HG02588 (cell line): ENCODE measurements around the gene GDF11.

Source experiments
- ATAC-seq: cut with Tn5 transposase; IDR thresholded peaks from one replicate; pipeline ENCODE4 v1.9.1; 2021; ENCODE audit warnings: mild to moderate bottlenecking, moderate library complexity; ENCODE audit not compliant: unreplicated experiment

The GDF11 gene

DNA sequence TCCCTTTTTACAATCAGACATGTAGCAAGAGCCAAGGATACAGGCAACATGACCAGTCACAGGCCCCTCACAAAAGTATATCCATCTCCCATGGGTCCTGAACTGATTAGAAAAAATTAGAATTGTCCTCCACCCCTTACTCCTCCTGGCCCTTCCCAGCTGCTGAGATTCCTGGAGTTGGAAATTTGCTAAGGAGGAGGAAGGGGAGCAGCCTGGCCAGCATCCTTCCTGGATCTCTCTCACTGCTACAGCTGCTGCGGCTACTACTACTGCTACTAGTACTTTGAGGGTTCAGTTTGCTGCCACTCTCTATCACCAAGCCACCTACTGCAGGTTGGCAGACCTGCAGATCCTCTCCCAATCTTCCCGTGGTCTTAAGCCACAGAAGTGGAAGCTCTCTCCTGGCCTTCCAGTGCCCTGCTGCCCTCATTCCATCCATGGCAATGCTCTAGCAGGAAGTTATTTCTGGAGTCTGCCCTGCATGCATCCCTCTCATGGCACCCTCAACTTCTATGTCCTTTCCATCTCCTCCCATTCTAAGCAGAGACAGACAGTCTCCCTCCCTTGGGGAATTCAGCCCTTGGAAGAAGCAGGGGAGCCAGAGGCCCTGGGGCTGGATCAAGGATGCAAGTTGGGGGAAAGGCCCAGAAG, 36.2 kb upstream of the GDF11 start:
- no peak for ATAC-seq

DNA sequence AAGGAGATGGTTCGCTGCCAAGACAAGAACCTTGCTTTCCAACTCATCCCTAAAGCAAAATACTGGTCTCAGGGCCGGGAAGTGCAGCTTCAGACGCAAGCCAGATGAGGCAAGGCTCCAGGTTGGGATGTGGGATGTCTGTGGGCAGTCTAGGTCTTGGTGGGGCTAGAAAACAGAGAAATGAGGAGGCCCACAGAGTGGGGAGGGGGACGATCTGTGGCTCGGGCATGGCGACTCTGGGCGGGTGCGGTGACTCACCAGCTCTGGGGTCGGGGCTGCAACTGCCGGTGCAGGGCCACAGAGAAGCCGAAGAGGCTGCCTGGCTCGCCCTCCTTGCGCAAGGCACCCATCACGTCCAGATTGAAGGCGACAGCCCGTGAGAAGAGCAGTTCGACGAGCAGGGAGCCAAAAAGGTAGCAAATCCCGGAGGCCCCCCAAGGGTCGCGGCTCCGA, 35.7 kb upstream of the GDF11 start:
- ATAC-seq, result no peak

DNA sequence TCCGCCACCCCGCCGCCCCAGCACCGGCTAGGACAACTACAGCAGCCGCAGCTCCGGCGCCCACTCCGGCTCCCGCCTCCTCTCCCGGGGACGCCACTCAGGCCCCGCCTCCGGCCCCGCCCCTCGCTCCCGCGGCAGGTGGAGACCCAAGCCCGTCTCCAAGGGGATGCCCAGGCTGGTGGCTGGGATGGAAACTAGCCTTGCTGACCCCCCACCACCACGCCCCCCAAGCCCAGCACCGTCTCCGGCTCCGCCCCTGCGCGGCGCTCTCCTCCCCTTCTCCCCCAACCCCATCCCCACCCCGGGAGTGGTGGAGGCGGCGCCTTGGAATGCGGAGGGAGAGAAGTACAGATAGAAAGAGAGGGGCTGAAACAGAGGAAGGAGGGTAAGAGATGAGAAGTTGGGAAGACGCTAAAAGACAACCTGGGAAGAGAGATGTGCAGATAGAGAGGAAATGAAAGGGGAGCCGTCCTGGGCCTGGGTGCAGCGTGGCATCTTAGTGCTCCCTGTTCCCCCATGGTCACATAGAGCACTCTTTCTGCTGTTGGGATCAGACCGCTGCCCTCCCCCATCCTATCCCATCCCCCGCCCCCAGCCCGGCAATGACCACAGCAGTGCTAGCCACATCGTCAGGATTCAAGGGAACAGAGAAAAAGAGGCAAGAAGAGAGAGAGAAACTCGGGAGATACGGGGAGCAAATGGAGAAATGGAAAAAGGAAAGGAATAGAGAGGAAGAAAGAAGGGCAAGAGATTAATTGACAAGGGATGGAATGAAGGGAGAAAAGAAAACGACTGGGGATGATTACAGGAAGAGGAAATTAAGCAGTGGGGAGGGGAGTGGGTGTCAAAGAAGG, 34.9 kb upstream of the GDF11 start, which contains the start of gene ITGA7:
Gene ITGA7, minus strand, starts transcription at position 64 of the 854 bp plus-strand sequence. CDS start 222 bp downstream, outside the sequence.
- ATAC-seq, result no peak

DNA sequence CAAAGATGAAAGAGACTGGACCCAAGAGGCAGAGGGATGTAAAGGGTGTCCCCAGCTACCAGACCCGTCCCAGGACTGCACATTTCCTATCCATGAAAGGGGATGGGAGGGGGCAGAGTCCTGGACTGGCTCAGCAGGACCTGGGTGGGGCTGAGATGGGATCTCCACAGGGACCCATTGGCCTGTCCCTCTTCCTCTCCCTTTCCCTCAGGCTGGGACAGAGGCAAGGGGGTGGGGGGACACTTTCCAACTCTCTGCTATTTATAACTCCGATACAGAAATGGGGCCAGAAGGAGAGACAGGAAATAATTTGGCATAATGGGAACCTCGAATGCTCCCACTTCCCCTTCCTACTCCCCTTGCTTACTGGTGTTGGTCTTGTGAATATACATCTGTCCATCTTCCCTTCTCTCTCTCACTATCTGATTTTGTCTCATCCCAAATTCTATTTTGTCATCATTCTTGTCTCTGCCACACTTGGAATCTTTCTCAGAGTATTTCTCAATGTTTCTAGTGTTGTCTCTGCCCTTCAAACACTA, 34.2 kb upstream of the GDF11 start:
- ATAC-seq, result no peak

DNA sequence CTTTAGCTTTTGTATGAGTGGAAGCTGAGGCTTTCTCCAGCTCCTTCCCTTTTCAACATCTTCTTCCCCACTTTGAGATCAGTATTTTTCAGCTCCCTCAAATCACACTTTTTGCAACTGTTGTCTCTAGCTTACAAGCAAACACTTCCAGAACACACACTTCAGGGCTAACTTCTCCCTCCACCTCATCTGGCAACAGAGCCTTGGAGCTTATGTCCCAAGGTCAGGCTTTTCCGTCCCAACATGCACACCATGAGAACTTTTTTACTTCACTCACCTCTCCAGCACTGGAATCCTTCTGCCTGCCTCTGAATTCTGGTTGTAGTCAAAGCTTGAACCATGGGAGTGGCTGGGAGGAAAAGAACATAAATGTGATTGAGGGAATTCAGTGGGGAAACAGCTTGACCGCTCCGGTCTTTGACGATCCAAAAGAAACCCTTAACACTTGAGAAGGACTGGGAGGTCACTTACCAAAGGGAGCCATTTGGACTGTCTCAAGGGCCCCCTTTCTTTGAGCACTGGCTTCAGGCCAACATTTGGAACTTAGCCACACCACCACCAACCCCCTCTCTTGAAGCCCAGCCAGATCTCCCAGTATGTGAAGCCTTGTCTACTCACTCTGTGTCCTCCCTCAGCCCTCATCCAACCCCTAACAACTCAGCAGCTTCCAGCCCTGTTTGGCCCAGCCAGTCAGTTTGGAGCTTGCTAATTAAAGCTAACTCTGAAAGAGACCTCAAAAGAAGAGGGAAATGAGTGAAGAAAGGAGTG, 31.0 kb upstream of the GDF11 start:
- ATAC-seq, result no peak

DNA sequence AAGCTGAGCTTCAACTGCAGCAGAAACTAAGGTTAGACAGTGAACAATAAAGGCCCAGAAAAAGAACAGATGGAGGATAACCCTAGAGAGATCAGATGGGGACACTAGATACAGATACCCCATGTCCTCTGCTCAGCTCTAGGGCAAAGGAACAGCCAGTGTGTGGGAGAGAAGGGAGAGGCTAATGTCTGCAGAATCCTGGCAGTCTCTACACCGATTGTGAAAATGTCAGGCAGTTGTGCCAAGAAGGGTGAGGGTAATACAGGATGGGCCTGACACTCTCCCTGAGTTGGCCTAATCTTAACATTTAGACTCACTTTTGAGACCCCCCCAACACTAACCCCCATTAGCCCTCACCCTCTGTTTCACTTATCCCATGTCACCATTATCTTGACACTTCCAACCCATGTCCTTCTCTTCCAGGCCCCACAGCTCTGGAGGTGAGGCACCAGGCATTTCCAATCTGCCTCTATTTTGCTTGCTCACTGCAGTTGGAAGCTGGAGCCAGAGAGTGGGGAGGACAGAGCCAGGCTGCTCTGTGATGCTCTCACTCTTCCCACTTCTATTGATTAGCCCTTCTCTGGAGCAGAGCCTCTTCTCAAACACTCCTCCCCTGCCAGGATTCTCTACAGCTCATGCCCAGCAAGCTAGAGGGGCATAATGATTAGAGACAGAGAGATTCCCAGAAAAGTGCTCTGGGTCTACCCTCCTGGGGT, 30.1 kb upstream of the GDF11 start:
- ATAC-seq, result no peak

DNA sequence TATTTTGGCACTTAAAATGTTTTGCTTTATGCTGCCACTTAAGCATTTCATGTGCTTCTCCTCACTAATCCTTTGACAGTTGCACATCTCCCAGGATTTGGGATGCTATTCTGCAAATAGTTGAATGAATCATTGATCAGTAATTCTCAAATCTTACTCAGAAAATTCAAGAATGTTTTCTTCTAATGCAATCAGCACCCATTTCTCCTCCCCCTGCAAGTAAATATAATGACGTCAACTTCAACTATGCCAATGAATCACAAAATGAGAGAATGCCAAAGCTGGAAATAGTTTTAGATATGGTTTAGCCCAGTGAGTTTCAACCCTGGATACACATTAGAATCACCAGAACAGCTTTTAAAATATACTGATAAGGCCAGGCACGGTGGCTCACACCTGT, 29.2 kb upstream of the GDF11 start:
- no peak for ATAC-seq

DNA sequence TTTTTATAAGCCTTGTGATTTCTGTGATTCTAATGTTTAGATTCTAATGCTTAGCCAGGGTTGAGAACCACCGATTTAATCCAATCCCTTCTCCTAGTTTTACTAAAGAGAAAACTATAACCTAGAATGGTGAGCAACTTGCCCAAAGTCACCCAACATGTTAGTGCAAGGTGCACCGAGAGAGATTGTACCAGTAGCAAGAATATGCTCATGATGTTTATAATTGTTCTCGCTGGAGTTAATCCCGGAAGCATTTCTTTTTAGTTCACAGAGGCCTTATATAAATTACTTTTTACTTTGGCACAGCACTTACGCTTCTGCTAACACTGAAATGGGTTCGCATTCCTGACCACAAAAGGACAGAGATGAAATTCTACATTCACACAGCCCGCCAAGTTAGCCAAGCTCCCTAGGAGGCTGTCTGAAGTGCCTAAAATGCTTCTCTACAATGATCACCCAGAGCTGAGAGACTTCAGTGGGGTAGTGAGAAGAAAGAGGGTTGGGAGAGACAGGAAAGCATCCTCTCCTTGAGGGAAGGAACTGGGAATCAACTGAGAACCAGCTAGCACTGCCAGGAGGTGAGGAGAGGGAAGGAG, 27.7 kb upstream of the GDF11 start:
- ATAC-seq, result no peak

DNA sequence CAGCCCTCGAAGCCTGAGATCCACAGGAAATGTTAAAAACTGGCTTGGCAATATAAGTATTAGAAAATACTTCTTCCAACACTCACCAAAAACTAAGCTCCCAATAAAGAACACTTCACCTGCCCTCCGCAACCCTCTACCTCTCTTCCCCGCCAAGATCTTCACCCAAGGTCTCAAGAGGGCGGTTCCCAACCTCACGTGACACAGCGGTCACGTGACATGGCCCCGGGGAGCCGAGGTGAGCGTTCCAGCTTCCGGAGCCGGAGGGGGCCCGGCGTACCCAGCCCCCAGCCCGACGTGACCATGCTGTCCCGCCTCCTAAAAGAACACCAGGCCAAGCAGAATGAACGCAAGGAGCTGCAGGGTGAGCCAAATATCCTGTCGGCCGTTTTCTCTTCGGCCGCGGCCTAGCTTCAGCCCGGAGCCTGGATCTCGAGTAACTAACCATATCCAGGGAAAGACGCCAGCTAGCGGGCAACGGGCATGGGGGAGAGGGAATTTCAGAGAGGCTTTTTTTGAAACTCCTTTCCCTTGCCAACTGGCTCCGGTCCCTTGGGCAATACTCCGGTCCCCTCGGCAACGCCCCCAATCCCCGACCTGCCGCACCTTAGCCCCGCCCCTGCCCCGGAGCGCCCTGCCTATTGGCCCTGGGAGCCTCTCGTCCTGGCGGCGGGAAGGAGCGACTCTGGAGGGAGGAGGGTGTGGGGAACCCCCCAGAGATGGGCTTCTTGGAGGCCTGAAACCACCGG, 26.9 kb upstream of the GDF11 start, which contains the start of gene BLOC1S1:
Gene BLOC1S1, plus strand, starts transcription at position 214 of the 749 bp plus-strand sequence. Its CDS starts 6 bp downstream, at position 220.
- ATAC-seq, result peak; percentile 94

DNA sequence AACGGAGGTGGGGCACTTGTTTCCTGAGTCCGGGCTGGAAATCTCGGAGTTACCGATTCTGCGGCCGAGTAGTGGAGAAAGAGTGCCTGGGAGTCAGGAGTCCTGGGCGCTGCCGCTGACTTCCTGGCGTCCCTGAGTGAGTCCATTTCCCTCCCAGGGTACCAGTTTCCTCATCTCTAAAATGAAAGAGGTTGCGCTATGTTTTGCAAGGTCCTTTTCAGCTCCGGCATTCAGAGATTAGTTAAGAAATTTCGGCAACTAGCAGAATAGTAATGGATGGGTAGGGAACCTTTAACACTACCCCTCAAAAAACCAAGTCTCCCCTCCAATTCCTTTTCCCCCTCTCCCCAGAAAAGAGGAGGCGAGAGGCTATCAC, 26.4 kb upstream of the GDF11 start:
- ATAC-seq, result no peak

DNA sequence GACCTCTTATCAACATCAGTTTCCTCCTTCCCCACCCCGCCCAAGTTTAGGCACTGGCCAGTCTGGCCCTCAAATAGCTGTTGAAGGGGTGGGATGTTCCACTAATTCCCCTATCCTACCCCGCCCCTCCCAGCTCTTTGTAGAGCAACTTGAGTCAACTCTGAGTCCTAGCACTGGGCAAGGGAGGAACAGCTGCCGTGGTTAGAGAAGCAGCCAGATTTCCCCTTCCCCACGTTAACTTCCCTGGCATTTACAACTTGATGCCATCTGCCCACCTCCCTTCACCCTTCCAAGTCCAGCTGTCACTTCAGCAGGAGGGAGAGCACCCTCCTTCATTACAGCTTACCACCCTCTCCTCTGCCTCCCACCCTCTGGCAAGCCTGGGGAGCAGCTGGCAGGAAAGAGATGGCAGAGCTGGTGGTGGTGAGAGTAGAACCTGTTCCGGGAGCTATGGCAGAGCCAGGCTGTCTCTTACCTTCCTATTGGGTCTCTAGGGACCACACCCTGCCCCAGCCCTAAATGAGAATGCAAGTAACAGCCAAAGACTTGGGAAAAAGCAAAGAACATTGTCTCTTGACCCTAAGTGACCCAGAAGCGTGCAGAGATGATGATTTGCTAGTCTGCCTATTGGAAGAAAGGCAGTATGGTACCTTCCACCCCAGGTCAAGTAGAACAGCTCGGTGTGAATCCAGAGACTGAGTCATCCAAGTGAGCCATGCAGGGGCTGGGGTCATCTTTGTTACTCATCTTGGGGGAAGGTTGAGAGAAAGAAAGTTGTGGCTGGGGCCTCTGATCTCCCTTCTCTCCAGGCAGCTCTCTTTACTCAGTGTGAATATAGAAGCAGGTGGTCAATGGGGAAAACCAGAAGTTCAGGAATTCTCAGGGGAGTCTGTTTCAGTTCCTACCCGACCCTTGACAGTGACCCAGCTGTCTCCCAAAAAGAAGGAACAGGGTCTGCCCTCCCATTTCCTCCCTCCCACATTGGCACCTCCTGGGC, 25.6 kb upstream of the GDF11 start:
- no peak for ATAC-seq

DNA sequence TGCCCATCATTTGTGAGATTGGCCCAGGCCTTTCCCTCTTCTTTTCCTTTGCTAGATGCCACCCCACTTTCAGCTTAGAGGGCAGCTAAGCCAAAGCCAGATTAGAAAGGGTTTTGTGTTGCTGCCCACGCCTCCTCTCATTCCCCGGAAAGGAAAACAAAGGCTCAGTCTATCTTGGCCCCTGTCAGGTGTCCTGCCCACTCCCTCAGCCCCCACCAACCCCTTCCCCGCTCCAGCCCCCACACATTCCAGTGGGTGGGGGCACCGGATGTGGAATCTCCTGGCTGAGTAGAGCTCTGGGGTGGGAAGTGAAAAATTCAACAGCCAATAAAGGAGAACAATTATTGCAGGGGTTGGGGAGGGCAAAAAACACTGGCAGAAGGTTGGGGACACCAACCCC, 24.9 kb upstream of the GDF11 start:
- ATAC-seq, result no peak

DNA sequence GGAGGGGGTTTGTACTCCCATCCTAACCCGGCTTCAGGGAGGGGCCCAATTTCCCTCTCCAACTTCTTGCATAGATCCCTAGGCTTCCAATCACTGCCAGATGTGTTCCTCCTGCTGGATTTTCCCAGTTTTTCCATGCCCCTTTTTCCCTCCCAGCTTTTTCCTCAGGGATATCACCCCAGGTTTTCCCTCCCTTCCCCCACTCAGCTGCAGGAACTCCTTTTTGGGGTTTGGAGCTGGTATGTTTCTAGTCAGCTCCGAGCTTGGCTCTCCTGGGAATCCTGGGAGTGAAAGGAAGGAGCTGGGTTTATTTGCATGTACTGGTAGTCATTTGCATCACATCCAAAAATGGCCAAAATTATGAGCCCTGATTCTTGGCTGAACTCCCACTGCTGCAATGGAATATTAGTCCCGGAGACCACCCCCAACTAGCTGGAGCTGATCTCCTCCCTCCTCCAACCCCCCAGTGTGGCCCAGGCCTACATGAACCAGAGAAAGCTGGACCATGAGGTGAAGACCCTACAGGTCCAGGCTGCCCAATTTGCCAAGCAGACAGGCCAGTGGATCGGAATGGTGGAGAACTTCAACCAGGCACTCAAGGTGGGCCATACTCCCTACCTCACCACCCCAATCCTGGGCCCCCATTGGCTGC, 24.2 kb upstream of the GDF11 start:
- no peak for ATAC-seq

DNA sequence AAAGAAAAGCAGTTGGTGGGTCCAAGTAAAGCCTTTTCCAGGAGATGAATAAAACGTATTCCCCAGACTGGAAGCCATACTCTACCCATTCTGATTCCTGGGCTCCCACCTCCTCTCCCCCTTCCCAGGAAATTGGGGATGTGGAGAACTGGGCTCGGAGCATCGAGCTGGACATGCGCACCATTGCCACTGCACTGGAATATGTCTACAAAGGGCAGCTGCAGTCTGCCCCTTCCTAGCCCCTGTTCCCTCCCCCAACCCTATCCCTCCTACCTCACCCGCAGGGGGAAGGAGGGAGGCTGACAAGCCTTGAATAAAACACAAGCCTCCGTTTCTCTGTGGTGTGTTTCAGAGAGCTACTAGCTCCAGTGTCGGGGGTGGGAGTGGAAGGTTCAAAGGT, 23.6 kb upstream of the GDF11 start:
- ATAC-seq, result no peak

DNA sequence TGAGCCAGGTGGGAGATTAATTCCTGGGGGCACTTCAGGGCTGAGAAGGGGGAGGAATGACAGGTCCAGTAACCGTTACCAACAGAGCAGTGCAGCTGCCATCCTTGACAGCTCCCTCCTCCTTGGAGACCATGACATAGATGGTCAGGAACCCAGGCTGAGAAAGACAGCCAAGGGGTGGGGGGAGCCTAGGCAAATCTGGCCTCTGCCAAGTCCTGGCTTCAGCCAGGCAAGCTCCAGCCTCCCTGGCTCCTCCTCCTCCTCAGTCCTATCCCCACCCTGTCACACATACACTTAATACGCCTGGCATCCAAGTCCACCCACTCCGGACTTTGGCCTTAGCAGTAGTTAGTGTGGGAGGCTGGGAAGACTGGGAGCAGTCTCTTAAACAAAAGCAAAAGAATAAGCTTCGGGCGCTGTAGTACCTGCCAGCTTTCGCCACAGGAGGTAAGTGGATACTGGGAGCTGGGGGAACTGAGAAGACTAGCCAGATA, 22.8 kb upstream of the GDF11 start, which contains the start of gene RDH5:
Gene RDH5, plus strand, starts transcription at position 323 of the 494 bp plus-strand sequence. CDS start 792 bp downstream, outside the sequence.
- ATAC-seq, result no peak

DNA sequence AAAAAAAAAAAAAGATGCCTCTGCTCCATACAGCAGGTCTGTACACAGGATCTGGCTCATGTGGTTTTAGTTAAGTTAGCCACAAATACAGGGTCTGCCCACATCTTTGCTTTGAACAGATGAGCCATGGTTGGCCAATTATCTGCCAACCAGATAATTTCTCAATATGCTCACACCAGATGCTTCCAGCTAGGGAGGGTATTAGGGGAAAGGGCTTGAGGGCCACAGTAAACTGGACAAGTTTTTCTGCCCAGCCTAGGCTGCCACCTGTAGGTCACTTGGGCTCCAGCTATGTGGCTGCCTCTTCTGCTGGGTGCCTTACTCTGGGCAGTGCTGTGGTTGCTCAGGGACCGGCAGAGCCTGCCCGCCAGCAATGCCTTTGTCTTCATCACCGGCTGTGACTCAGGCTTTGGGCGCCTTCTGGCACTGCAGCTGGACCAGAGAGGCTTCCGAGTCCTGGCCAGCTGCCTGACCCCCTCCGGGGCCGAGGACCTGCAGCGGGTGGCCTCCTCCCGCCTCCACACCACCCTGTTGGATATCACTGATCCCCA, 22.0 kb upstream of the GDF11 start:
- ATAC-seq, result no peak

DNA sequence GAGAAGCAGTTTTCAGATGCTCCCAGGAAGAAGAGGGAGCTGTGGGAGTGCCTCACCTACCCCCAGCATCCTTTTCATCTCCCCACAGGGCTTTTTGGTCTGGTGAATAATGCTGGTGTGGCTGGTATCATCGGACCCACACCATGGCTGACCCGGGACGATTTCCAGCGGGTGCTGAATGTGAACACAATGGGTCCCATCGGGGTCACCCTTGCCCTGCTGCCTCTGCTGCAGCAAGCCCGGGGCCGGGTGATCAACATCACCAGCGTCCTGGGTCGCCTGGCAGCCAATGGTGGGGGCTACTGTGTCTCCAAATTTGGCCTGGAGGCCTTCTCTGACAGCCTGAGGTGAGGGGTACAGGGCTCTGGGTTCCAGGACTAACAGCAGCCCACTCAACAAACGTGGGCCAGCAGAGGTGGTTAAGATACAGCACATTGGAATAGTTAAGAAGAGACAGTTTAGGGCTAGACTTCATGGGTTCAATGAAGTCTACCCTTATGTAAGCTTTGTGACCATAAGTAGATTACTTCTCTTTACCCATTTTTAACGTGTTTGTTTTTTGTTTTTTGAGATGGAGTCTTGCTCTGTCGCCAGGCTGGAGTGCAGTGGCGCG, 21.2 kb upstream of the GDF11 start:
- no peak for ATAC-seq
